ENCODE measurements around the gene GOLGA8G.
"Not testable (repeated sequence)": the region's sequence is repeated elsewhere in the genome, so short reads cannot be mapped to it uniquely, and the experiment has no call there.

The GOLGA8G gene

GRCh38 chr15:28532954-28533353, at the start of gene GOLGA8G:
TSS of gene GOLGA8G (minus strand) at chr15:28532971. CDS start at chr15:28532909, 62 bp downstream.
- DNase-seq (ENCODE audit: low read depth in 2 of 2) = not testable (repeated sequence)

- DNase-seq (ENCODE audit: low read depth in 2 of 2) = not testable (repeated sequence)
These were observed 40.6 kb upstream of the GOLGA8G start for GRCh38 chr15:28573351-28573750.

GRCh38 chr15:28553268-28553667, 20.5 kb upstream of the GOLGA8G start, which contains the start of gene GOLGA6L25:
TSS of gene GOLGA6L25 (plus strand) at chr15:28553568. CDS start at chr15:28553629, 61 bp downstream.
- not testable (repeated sequence) for DNase-seq (ENCODE audit: low read depth in 2 of 2)

- DNase-seq (ENCODE audit: low read depth in 2 of 2) = not testable (repeated sequence)
These were observed 17.6 kb downstream of the GOLGA8G start for GRCh38 chr15:28515208-28515607.

- not testable (repeated sequence) for DNase-seq (ENCODE audit: low read depth in 2 of 2)
These were observed 18.6 kb downstream of the GOLGA8G start for GRCh38 chr15:28514128-28514527.

GRCh38 chr15:28508217-28508889, 24.4 kb downstream of the GOLGA8G start:
- not testable (repeated sequence) for DNase-seq (ENCODE audit: low read depth in 2 of 2)

GRCh38 chr15:28481340-28481739, 51.4 kb downstream of the GOLGA8G start:
- DNase-seq (ENCODE audit: low read depth in 2 of 2) = not testable (repeated sequence)
